Activated naive CD4-positive, alpha-beta T cell treated with anti-CD3 and anti-CD28 coated beads, Interleukin-2, amount 50 U/mL, for 16 hours (primary cell): ENCODE data around the gene LRRFIP2.

ENCODE experiments used
- DNase-seq: peaks from one replicate; pipeline ENCODE4 v3.0.0-alpha.2; 2020

Gene LRRFIP2

GRCh38 chr3:37014620-37015019 is 159.8 kb downstream of the LRRFIP2 start:
- no peak for DNase-seq
